Tibial nerve (tissue), 4 donors: ENCODE results near the gene MRPL36. TPM values are rescaled to one million over a fixed set of nuclear protein-coding genes. Genes with fewer than 3 reads are reported as not detected.

Experiments used
- DNase-seq, 2 donors: peaks; one replicate each; pipeline ENCODE4 v3.0.0-alpha.2; 2019; ENCODE audit warnings: low spot score in 2 of 2
- H3K27ac ChIP-seq, 4 donors: fragments of 200-600 bp; sonication (generic) in 3 of 4; one replicate each; pipeline ENCODE4 v1.5.1; 2017 to 2019; ENCODE audit warnings: mild to moderate bottlenecking in 1 of 4
- H3K27me3 ChIP-seq, 2 donors: fragments of 200-600 bp; sonication (generic) in 1 of 2; one replicate each; pipeline versions ENCODE4 v1.5.1 to v1.6.0; 2017 to 2019
- H3K36me3 ChIP-seq, 3 donors: fragments of 200-600 bp; sonication (generic); one replicate each; pipeline ENCODE4 v1.5.1; 2018 to 2019
- H3K4me1 ChIP-seq, 4 donors: fragments of 200-600 bp; sonication (generic) in 3 of 4; one replicate each; pipeline ENCODE4 v1.5.1; 2017 to 2019
- H3K4me3 ChIP-seq, 4 donors: fragments of 200-600 bp; sonication (generic) in 3 of 4; one replicate each; pipeline ENCODE4 v1.5.1; 2017 to 2019; ENCODE audit warnings: mild to moderate bottlenecking in 1 of 4, moderate library complexity in 1 of 4
- H3K9me3 ChIP-seq, 4 donors: fragments of 200-600 bp; sonication (generic) in 3 of 4; one replicate each; pipeline ENCODE4 v1.5.1; 2017 to 2019
- CTCF ChIP-seq, 5 experiments: fragments of 200-600 bp in 3 of 5; fragments of 450-650 bp in 2 of 5; sonication (generic) in 3 of 5; IDR thresholded peaks; one replicate each; pipeline ENCODE4 v1.5.1; 2016 to 2019; ENCODE audit warnings: antibody characterized with exemption in 5 of 5, mild to moderate bottlenecking in 3 of 5, moderate library complexity in 2 of 5
- EP300 ChIP-seq, 2 donors: sonication (generic); formaldehyde crosslinking; IDR thresholded peaks; one replicate each; pipeline ENCODE4 v1.6.1; 2017; ENCODE audit warnings: antibody characterized with exemption in 2 of 2, mild to moderate bottlenecking in 1 of 2
- POLR2A ChIP-seq, 2 donors: fragments of 450-650 bp; IDR thresholded peaks; one replicate each; pipeline ENCODE4 v1.6.1; 2017; ENCODE audit warnings: antibody characterized with exemption in 2 of 2, mild to moderate bottlenecking in 2 of 2, moderate library complexity in 2 of 2
- WGBS, 2 donors: methylation state at CpG; one replicate each; pipeline ENCODE4 v1.1.5; 2018; 5-methylcytosine and 5-hydroxymethylcytosine counted together
- total RNA-seq, 4 donors: library from RNA; depleted of rRNA; stranded (reverse); fragments of >200 nt; gene quantifications; one replicate each; pipeline ENCODE4 v1.1.0, GENCODE V29; 2016

The MRPL36 gene
- total RNA-seq, 4 donors from 2014 or later = 18.2 to 54.0 (median 27.8) TPM

GRCh38 chr5:1838013-1838412 is 38.4 kb upstream of the MRPL36 start:
- Histone ChIP-seq H3K27ac (no peak overlapping the region), H3K4me1 (no peaks in the 10 kb centered on the region), H3K4me3 (no peak overlapping the region), H3K9me3 (no peaks in the 10 kb centered on the region), H3K27me3 (peaks cover 0 to 31% of the 10 kb centered on the region in 2 donors), H3K36me3 (no peaks in the 10 kb centered on the region)
- DNase-seq = no peak
- TF ChIP-seq POLR2A (IDR thresholded peaks at IDR 0.05) = no peak
- TF ChIP-seq EP300 (IDR thresholded peaks at IDR 0.05) = no peak
- TF ChIP-seq CTCF (IDR thresholded peaks at IDR 0.05) = no peak
- 81 to 94% methylated on average over 9 of the region's 9 CpGs for WGBS, 2 donors

- H3K27me3 ChIP-seq = peaks cover 0 to 31% of the 10 kb centered on the region in 2 donors
- no peak for DNase-seq
- TF ChIP-seq EP300 (IDR thresholded peaks at IDR 0.05) (no peak), CTCF (IDR thresholded peaks at IDR 0.05) (no peak)
These were observed 37.5 kb upstream of the MRPL36 start for GRCh38 chr5:1836891-1837880.

GRCh38 chr5:1836176-1836890 is 36.7 kb upstream of the MRPL36 start:
- WGBS, 2 donors = 53 to 54% methylated on average over 23 of the region's 23 CpGs
- no peaks in the 10 kb centered on the region for H3K36me3 ChIP-seq
- no peak overlapping the region for H3K4me3 ChIP-seq
- H3K27ac ChIP-seq = no peak overlapping the region
- H3K4me1 ChIP-seq = no peaks in the 10 kb centered on the region
- DNase-seq = no peak
- no peaks in the 10 kb centered on the region for H3K9me3 ChIP-seq
- H3K27me3 ChIP-seq = peaks cover 0 to 31% of the 10 kb centered on the region in 2 donors
- TF ChIP-seq EP300 (IDR thresholded peaks at IDR 0.05) (no peak), POLR2A (IDR thresholded peaks at IDR 0.05) (no peak), CTCF (IDR thresholded peaks at IDR 0.05) (no peak)

More at GRCh38 chr5:1836891-1837880, 37.5 kb upstream of the MRPL36 start:
- Histone ChIP-seq H3K27ac (no peak overlapping the region), H3K4me3 (no peak overlapping the region), H3K36me3 (no peaks in the 10 kb centered on the region), H3K9me3 (no peaks in the 10 kb centered on the region), H3K4me1 (no peaks in the 10 kb centered on the region)
- 65 to 76% methylated on average over 28 to 32 of the region's 32 CpGs for WGBS, 2 donors

GRCh38 chr5:1835431-1835830 is 35.8 kb upstream of the MRPL36 start:
- Histone ChIP-seq H3K36me3 (peaks cover 0 to 6% (median 0%) of the 10 kb centered on the region in 3 donors), H3K9me3 (no peaks in the 10 kb centered on the region), H3K27ac (no peak overlapping the region), H3K27me3 (peaks cover 0 to 31% of the 10 kb centered on the region in 2 donors), H3K4me1 (no peaks in the 10 kb centered on the region), H3K4me3 (no peak overlapping the region)
- WGBS, 2 donors = 75 to 84% methylated on average over 13 of the region's 13 CpGs
- TF ChIP-seq POLR2A (IDR thresholded peaks at IDR 0.05) (no peak), CTCF (IDR thresholded peaks at IDR 0.05) (no peak), EP300 (IDR thresholded peaks at IDR 0.05) (no peak)
- DNase-seq = no peak
